NCI-H1930 (cell line): ENCODE results near the gene SEC14L1.

Source experiments
- DNase-seq, 2 experiments: peaks; one replicate each; lab custom pipeline; 2025; lab: John Stamatoyannopoulos, UW

The SEC14L1 gene

GRCh38 chr17:77163001-77163400, 22.2 kb downstream of the SEC14L1 start:
- no peak for DNase-seq

- no peak for DNase-seq
Measured at GRCh38 chr17:77163511-77164280, 22.9 kb downstream of the SEC14L1 start.

GRCh38 chr17:77164483-77165091, 23.8 kb downstream of the SEC14L1 start:
- DNase-seq: peak in 1 of 2 experiments; percentile 62

GRCh38 chr17:77165577-77165976, 24.8 kb downstream of the SEC14L1 start:
- no peak for DNase-seq

GRCh38 chr17:77167472-77168306, 26.9 kb downstream of the SEC14L1 start:
- no peak for DNase-seq

- no peak for DNase-seq
Measured at GRCh38 chr17:77173104-77173503, 32.3 kb downstream of the SEC14L1 start.

GRCh38 chr17:77174928-77175661, 34.3 kb downstream of the SEC14L1 start:
- no peak for DNase-seq

- DNase-seq: no peak
Measured at GRCh38 chr17:77177002-77177741, 36.4 kb downstream of the SEC14L1 start.

- no peak for DNase-seq
Measured at GRCh38 chr17:77178050-77178449, 37.3 kb downstream of the SEC14L1 start.

- no peak for DNase-seq
Measured at GRCh38 chr17:77178563-77178962, 37.8 kb downstream of the SEC14L1 start.

- DNase-seq: no peak
Measured at GRCh38 chr17:77180503-77181357, 40.0 kb downstream of the SEC14L1 start.

GRCh38 chr17:77182205-77183172, 41.7 kb downstream of the SEC14L1 start:
- no peak for DNase-seq

- DNase-seq: no peak
Measured at GRCh38 chr17:77184474-77184873, 43.7 kb downstream of the SEC14L1 start.

GRCh38 chr17:77185137-77185536, 44.4 kb downstream of the SEC14L1 start:
- no peak for DNase-seq

- DNase-seq: no peak
Measured at GRCh38 chr17:77186141-77186604, 45.4 kb downstream of the SEC14L1 start.

- no peak for DNase-seq
Measured at GRCh38 chr17:77188084-77189066, 47.6 kb downstream of the SEC14L1 start.

- DNase-seq: no peak
Measured at GRCh38 chr17:77189148-77189547, 48.4 kb downstream of the SEC14L1 start.

GRCh38 chr17:77190576-77190975, 49.8 kb downstream of the SEC14L1 start:
- no peak for DNase-seq
